H1 (cell line): ENCODE results near the gene NUB1. TPM values are rescaled to one million over a fixed set of nuclear protein-coding genes. Genes with fewer than 3 reads are reported as not detected.

Experiments
- CTCF ChIA-PET: fragments of 300-600 bp; sonication (Branson Sonifier 250); formaldehyde crosslinking; loops from one replicate; lab custom pipeline; 2021; ENCODE audit not compliant: partially characterized antibody; lab: Charles Lee
- POLR2A ChIA-PET: fragments of 300-600 bp; sonication (Branson Sonifier 250); formaldehyde crosslinking; loops from one replicate; lab custom pipeline; 2021; ENCODE audit warnings: inconsistent platforms; ENCODE audit not compliant: partially characterized antibody; lab: Charles Lee
- DNase-seq, 2 experiments: peaks; one replicate each; pipeline versions ENCODE4 v3.0.0 to v3.0.0-alpha.2; 2010 to 2022; ENCODE audit warnings: low spot score in 2 of 2, low read depth in 1 of 2, mixed read lengths in 1 of 2
- FAIRE-seq: peaks from 2 replicates; lab custom pipeline; 2011; peaks lifted over from hg19 to GRCh38; lab: Jason Lieb, UNC
- H2AFZ ChIP-seq: 2 replicates; pipeline ENCODE4 v1.8.1; 2012; ENCODE audit warnings: low read length, inconsistent platforms
- H2AK5ac ChIP-seq: 2 replicates; pipeline ENCODE4 v1.6.1; 2013; ENCODE audit warnings: low read depth, low read length
- H2BK120ac ChIP-seq: replicated peaks from 2 replicates; pipeline ENCODE3; 2013; ENCODE audit warnings: low read depth, low read length, inconsistent platforms
- H2BK12ac ChIP-seq: 2 replicates; pipeline ENCODE4 v1.6.1; 2013; ENCODE audit warnings: low read depth, low read length
- H2BK15ac ChIP-seq: 2 replicates; pipeline ENCODE4 v1.6.1; 2013; ENCODE audit warnings: low read length
- H2BK20ac ChIP-seq: 2 replicates; pipeline ENCODE4 v1.6.1; 2013; ENCODE audit warnings: low read length
- H2BK5ac ChIP-seq: 2 replicates; pipeline ENCODE4 v1.6.1; 2013; ENCODE audit warnings: low read depth, low read length
- H3K14ac ChIP-seq: 2 replicates; pipeline ENCODE4 v1.6.1; 2013; ENCODE audit warnings: inconsistent platforms; ENCODE audit not compliant: insufficient read length
- H3K18ac ChIP-seq: 2 replicates; pipeline ENCODE4 v1.6.1; 2013; ENCODE audit warnings: low read length; ENCODE audit errors: extremely low read depth
- H3K23ac ChIP-seq: 2 replicates; pipeline ENCODE4 v1.6.1; 2013; ENCODE audit warnings: inconsistent platforms; ENCODE audit not compliant: insufficient read length
- H3K23me2 ChIP-seq: 2 replicates; pipeline ENCODE4 v1.6.1; 2013; ENCODE audit warnings: low read depth, low read length
- H3K27ac ChIP-seq: 2 replicates; pipeline ENCODE4 v1.6.1; 2011; ENCODE audit warnings: low read depth, low read length, inconsistent platforms
- H3K27me3 ChIP-seq, 4 experiments: replicated peaks in 1 of 4; 1 replicate in 1 of 4; 2 replicates in 3 of 4; pipeline versions ENCODE4 v1.6.1 to v1.8.1; 2011 to 2013; ENCODE audit warnings: low read length in 3 of 4, mild to moderate bottlenecking in 3 of 4, inconsistent platforms in 2 of 4, mixed read lengths in 2 of 4, moderate library complexity in 1 of 4; ENCODE audit not compliant: control insufficient read depth in 3 of 4, insufficient read depth in 3 of 4; ENCODE audit errors: extremely low read depth in 1 of 4
- H3K36me3 ChIP-seq, 4 experiments: 2 replicates each; pipeline versions ENCODE4 v1.6.1 to v1.8.1; 2011 to 2013; ENCODE audit warnings: mild to moderate bottlenecking in 4 of 4, low read length in 3 of 4, moderate library complexity in 2 of 4, control low read depth in 1 of 4, inconsistent platforms in 1 of 4; ENCODE audit not compliant: insufficient read depth in 4 of 4, control insufficient read depth in 2 of 4
- H3K4ac ChIP-seq: replicated peaks from 2 replicates; pipeline ENCODE3; 2013; ENCODE audit warnings: low read length, low read depth, mixed read lengths, inconsistent platforms; ENCODE audit not compliant: insufficient read length
- H3K4me1 ChIP-seq, 4 experiments: replicated peaks in 1 of 4; 1 replicate in 1 of 4; 2 replicates in 3 of 4; pipeline versions ENCODE4 v1.6.1 to v1.8.1; 2011 to 2013; ENCODE audit warnings: low read length in 3 of 4, inconsistent platforms in 2 of 4, mixed read lengths in 1 of 4; ENCODE audit not compliant: insufficient read depth in 4 of 4, control insufficient read depth in 3 of 4
- H3K4me2 ChIP-seq, 2 experiments: 2 replicates each; pipeline versions ENCODE4 v1.6.1 to v1.8.1; 2011 to 2013; ENCODE audit warnings: low read depth in 2 of 2, low read length in 2 of 2, control low read depth in 1 of 2, inconsistent platforms in 1 of 2, mild to moderate bottlenecking in 1 of 2; ENCODE audit not compliant: insufficient read depth in 1 of 2
- H3K4me3 ChIP-seq, 4 experiments: fragments of 200-600, 300-600 bp in 1 of 4; sonication (generic), shearing (Covaris generic), sonication (Bioruptor Twin) in 1 of 4; 2 replicates each; pipeline versions ENCODE4 v1.5.1 to v1.8.1; 2011 to 2016; ENCODE audit warnings: low read length in 4 of 4, low read depth in 3 of 4, control low read depth in 2 of 4, inconsistent platforms in 2 of 4, mild to moderate bottlenecking in 2 of 4, mixed read lengths in 1 of 4, moderate library complexity in 1 of 4; ENCODE audit not compliant: insufficient read depth in 2 of 4; ENCODE audit errors: extremely low read depth in 1 of 4
- H3K56ac ChIP-seq: replicated peaks from 2 replicates; pipeline ENCODE3; 2013; ENCODE audit warnings: low read depth, mild to moderate bottlenecking, mixed read lengths, low read length, inconsistent platforms; ENCODE audit not compliant: insufficient read length
- H3K79me1 ChIP-seq: 2 replicates; pipeline ENCODE4 v1.6.1; 2013; ENCODE audit warnings: low read depth, low read length, control low read depth
- H3K79me2 ChIP-seq, 2 experiments: 2 replicates each; pipeline versions ENCODE4 v1.6.1 to v1.8.1; 2012 to 2013; ENCODE audit warnings: low read length in 2 of 2, mild to moderate bottlenecking in 2 of 2, inconsistent platforms in 1 of 2; ENCODE audit not compliant: insufficient read depth in 2 of 2, control insufficient read depth in 1 of 2
- H3K9ac ChIP-seq, 4 experiments: replicated peaks in 1 of 4; 1 replicate in 1 of 4; 2 replicates in 3 of 4; pipeline versions ENCODE4 v1.6.1 to v1.8.1; 2011 to 2013; ENCODE audit warnings: low read depth in 3 of 4, low read length in 3 of 4, control low read depth in 2 of 4, mild to moderate bottlenecking in 2 of 4, moderate library complexity in 2 of 4, inconsistent platforms in 1 of 4; ENCODE audit errors: extremely low read depth in 1 of 4
- H3K9me3 ChIP-seq, 2 experiments: 2 replicates each; pipeline versions ENCODE4 v1.6.1 to v1.8.1; 2012 to 2013; ENCODE audit warnings: mild to moderate bottlenecking in 2 of 2, moderate library complexity in 2 of 2, control low read depth in 1 of 2, inconsistent platforms in 1 of 2, low read depth in 1 of 2, low read length in 1 of 2, mixed read lengths in 1 of 2; ENCODE audit not compliant: insufficient read depth in 2 of 2
- H4K20me1 ChIP-seq, 2 experiments: replicated peaks in 1 of 2; 2 replicates each; pipeline versions ENCODE3 to v1.8.1; 2011 to 2013; ENCODE audit warnings: inconsistent platforms in 2 of 2, low read length in 2 of 2, mild to moderate bottlenecking in 1 of 2; ENCODE audit not compliant: insufficient read depth in 2 of 2, control insufficient read depth in 1 of 2
- H4K5ac ChIP-seq: 2 replicates; pipeline ENCODE4 v1.6.1; 2013; ENCODE audit warnings: low read length, low read depth, mixed read lengths, inconsistent platforms; ENCODE audit not compliant: insufficient read length
- H4K8ac ChIP-seq: 2 replicates; pipeline ENCODE4 v1.8.0; 2013; ENCODE audit warnings: mild to moderate bottlenecking, moderate library complexity, low read length, inconsistent platforms; ENCODE audit not compliant: insufficient read depth; ENCODE audit errors: extremely low read depth
- H4K91ac ChIP-seq: replicated peaks from 2 replicates; pipeline ENCODE3; 2013; ENCODE audit warnings: low read length, mixed read lengths, inconsistent platforms; ENCODE audit not compliant: insufficient read length
- NRF1 ChIP-seq: IDR thresholded peaks from 2 replicates; pipeline ENCODE4 v1.6.1; 2011; ENCODE audit warnings: mild to moderate bottlenecking, low read depth, low read length, improper control_type of control experiment
- RAD21 ChIP-seq, 2 experiments: IDR thresholded peaks in 1 of 2; conservative IDR thresholded peaks in 1 of 2; 2 replicates each; pipeline ENCODE4 v1.6.1; 2011; ENCODE audit warnings: low read depth in 2 of 2, low read length in 2 of 2, improper control_type of control experiment in 1 of 2, inconsistent platforms in 1 of 2, mild to moderate bottlenecking in 1 of 2, moderate library complexity in 1 of 2
- SIRT6 ChIP-seq: IDR thresholded peaks from one replicate; pipeline ENCODE4 v1.7.1; 2012; ENCODE audit warnings: low read length, inconsistent platforms
- TAF1 ChIP-seq: IDR thresholded peaks from 2 replicates; pipeline ENCODE4 v1.6.1; 2011; ENCODE audit warnings: mild to moderate bottlenecking, low read depth, low read length
- TBP ChIP-seq: IDR thresholded peaks from 2 replicates; pipeline ENCODE4 v1.6.1; 2011; ENCODE audit warnings: low read depth, low read length, improper control_type of control experiment
- WGBS, 2 experiments: shearing (Covaris generic) in 1 of 2; methylation state at CpG; one replicate each; pipeline versions ENCODE4 v1.1.6 to v1.1.7; 2013 to 2015; ENCODE audit warnings: low lambda C conversion rate in 2 of 2, mixed read lengths in 2 of 2, inconsistent platforms in 1 of 2, low coverage in 1 of 2, missing lambda C conversion rate in 1 of 2; ENCODE audit not compliant: insufficient replicate concordance in 2 of 2, insufficient coverage in 1 of 2, insufficient read length in 1 of 2; ENCODE audit errors: extremely low coverage in 1 of 2, missing lambda C conversion rate in 1 of 2; 5-methylcytosine and 5-hydroxymethylcytosine counted together
- polyA plus RNA-seq, 7 experiments: library from polyadenylated mRNA; depleted of rRNA in 3 of 7; stranded (reverse) in 5 of 7; unstranded in 2 of 7; fragments of >200 nt in 5 of 7; fragments of 200-250 nt in 2 of 7; gene quantifications; 1 replicate in 5 of 7; 2 replicates in 1 of 7; 4 replicates in 1 of 7; pipeline versions ENCODE4 v1.2.1 to v1.2.3, GENCODE V29; 2011 to 2013; ENCODE audit warnings: missing spikeins in 2 of 7, mixed read lengths in 2 of 7
- total RNA-seq: library from RNA; stranded (reverse); fragmentation: NEBNext Ultra II Directional; extraction: Animal tissue kit (Norgen Biotek cat#: 25700); gene quantifications from 2 replicates; pipeline ENCODE4 v1.2.1, GENCODE V29; 2021
- TF ChIP-seq, protein P1 (sequence below): IDR thresholded peaks from 2 replicates; pipeline ENCODE4 v1.6.1; 2012; ENCODE audit warnings: inconsistent platforms

The NUB1 gene
- total and polyA plus RNA-seq, 2 of the 8 experiments (the other 6 are each of a cell fraction or from before 2014, with no cell fraction given) = 22.1 to 43.5 TPM

DNA sequence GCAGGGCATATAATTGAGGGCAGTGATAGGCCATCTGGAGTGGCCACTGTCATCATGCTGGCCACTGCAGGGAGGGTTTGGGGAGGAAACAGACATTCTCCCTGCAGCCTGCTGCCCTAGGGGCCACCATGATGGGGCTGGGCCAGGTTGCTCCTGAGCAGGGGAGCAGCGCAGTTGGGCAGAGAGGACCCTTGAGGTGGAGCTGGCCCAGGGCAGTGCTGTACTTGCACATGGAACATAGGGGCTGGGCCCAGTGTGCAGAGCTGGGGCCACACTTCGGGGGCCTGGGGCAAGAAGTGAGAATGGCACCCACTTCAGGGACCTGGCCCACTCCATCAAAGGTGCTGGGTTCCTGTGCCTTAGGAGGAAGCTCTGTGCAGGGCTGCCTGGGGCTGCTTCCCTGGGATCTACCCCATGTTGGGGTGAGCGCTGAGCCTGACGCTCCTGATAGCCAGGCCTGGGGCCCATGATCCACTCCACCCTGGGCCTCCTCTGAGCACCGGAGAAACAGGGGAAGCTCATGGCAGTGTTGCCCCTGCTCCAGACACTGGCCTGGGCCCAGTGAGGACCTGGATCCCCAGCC lies 21.3 kb upstream of the NUB1 start:
- TF ChIP-seq SIRT6 (no peak), TBP (no peak), RAD21 (IDR thresholded peaks at IDR 0.05 in 1 of 2, conservative IDR thresholded peaks at IDR 0.05 in 1 of 2; ENCODE audit: low read depth in 2 of 2, low read length in 2 of 2) (no peak), TAF1 (no peak), NRF1 (no peak)
- TF ChIP-seq, protein P1, sequence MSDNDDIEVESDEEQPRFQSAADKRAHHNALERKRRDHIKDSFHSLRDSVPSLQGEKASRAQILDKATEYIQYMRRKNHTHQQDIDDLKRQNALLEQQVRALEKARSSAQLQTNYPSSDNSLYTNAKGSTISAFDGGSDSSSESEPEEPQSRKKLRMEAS = no peak
- Histone ChIP-seq H3K4ac (no peak overlapping the region), H3K79me1 (no peaks in the 10 kb centered on the region), H3K23ac (no peak overlapping the region), H2AFZ (no peak overlapping the region), H3K14ac (no peak overlapping the region), H2BK15ac (no peak overlapping the region), H2BK5ac (no peak overlapping the region), H3K27ac (no peak overlapping the region), H3K36me3 (no peaks in the 10 kb centered on the region), H4K91ac (no peak overlapping the region), H2BK12ac (no peak overlapping the region), H3K23me2 (no peaks in the 10 kb centered on the region), H2AK5ac (no peak overlapping the region), H3K4me2 (no peak overlapping the region), H3K4me3 (no peak overlapping the region), H4K5ac (no peak overlapping the region), H4K20me1 (no peaks in the 10 kb centered on the region), H3K27me3 (no peaks in the 10 kb centered on the region), H3K56ac (no peak overlapping the region), H3K79me2 (no peaks in the 10 kb centered on the region), H3K4me1 (no peaks in the 10 kb centered on the region), H3K18ac (no peak overlapping the region), H3K9me3 (peaks cover 21% of the 10 kb centered on the region in 2 experiments; a peak in 3 of 4 replicates), H2BK20ac (no peak overlapping the region), H4K8ac (no peak overlapping the region), H3K9ac (no peak overlapping the region), H2BK120ac (no peak overlapping the region)
- POLR2A ChIA-PET = interaction anchor here (1.6 kb wide), 1 partner anchor 21 kb away, joined by 4 read pairs; the partner anchor contains the start of gene NUB1
- FAIRE-seq (no peak), DNase-seq (no peak)
- CTCF ChIA-PET = interaction anchor here (0.6 to 5.4 kb wide), 8 partner anchors 10 to 384 kb away, joined by 3 to 50 read pairs (median 4); no protein-coding TSS in a partner anchor
- WGBS, 2 experiments = 83% methylated on average over 5 of the region's 5 CpGs; no CpG with 5 or more reads in 1 of the 2 experiments
